Panc1 (cell line): ENCODE results near the gene RBM22.

Experiments used
- TF ChIP-seq, protein P1 (sequence below): fragments of 450-650 bp; IDR thresholded peaks from 2 replicates; pipeline ENCODE4 v1.5.1; 2017; ENCODE audit warnings: mild to moderate bottlenecking
- TF ChIP-seq, protein P2 (sequence below), 2 experiments: IDR thresholded peaks; 2 replicates each; pipeline ENCODE4 v1.6.1; 2011 to 2012; ENCODE audit warnings: low read depth in 2 of 2, control low read depth in 1 of 2, low read length in 1 of 2, mild to moderate bottlenecking in 1 of 2, moderate library complexity in 1 of 2; ENCODE audit not compliant: insufficient read depth in 1 of 2

DNA sequence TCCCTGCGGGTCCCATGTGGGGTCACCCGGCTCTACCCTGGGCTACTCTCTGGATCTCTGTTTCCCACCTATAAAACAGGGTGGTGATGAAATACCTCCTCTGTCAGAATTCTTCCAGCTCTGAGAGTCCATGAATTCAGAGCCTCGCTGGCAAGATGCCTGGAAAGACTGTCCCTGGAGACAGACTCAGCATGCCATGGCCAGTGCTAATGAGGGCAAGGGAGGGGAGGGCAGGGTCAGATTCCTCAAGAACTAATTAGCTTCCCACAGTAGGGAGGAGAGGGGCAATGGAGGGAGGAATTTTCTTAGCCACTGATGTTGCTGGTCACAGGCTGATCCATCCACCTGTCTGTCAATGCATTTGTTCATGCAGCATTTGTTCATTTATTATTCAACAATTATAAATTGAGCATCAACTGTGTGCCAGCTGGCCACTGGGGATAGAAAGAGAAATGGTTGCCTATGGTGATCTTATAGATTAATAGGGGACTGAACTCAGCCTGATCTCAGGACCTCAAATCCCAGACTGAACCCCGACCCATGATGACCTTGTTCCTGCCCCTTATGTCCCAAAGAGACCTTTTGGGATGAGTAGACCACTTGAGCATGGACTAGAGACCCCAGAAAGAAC lies 55.7 kb downstream of the RBM22 start:
- TF ChIP-seq, protein P1, sequence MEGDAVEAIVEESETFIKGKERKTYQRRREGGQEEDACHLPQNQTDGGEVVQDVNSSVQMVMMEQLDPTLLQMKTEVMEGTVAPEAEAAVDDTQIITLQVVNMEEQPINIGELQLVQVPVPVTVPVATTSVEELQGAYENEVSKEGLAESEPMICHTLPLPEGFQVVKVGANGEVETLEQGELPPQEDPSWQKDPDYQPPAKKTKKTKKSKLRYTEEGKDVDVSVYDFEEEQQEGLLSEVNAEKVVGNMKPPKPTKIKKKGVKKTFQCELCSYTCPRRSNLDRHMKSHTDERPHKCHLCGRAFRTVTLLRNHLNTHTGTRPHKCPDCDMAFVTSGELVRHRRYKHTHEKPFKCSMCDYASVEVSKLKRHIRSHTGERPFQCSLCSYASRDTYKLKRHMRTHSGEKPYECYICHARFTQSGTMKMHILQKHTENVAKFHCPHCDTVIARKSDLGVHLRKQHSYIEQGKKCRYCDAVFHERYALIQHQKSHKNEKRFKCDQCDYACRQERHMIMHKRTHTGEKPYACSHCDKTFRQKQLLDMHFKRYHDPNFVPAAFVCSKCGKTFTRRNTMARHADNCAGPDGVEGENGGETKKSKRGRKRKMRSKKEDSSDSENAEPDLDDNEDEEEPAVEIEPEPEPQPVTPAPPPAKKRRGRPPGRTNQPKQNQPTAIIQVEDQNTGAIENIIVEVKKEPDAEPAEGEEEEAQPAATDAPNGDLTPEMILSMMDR: no peak
- TF ChIP-seq, protein P2, sequence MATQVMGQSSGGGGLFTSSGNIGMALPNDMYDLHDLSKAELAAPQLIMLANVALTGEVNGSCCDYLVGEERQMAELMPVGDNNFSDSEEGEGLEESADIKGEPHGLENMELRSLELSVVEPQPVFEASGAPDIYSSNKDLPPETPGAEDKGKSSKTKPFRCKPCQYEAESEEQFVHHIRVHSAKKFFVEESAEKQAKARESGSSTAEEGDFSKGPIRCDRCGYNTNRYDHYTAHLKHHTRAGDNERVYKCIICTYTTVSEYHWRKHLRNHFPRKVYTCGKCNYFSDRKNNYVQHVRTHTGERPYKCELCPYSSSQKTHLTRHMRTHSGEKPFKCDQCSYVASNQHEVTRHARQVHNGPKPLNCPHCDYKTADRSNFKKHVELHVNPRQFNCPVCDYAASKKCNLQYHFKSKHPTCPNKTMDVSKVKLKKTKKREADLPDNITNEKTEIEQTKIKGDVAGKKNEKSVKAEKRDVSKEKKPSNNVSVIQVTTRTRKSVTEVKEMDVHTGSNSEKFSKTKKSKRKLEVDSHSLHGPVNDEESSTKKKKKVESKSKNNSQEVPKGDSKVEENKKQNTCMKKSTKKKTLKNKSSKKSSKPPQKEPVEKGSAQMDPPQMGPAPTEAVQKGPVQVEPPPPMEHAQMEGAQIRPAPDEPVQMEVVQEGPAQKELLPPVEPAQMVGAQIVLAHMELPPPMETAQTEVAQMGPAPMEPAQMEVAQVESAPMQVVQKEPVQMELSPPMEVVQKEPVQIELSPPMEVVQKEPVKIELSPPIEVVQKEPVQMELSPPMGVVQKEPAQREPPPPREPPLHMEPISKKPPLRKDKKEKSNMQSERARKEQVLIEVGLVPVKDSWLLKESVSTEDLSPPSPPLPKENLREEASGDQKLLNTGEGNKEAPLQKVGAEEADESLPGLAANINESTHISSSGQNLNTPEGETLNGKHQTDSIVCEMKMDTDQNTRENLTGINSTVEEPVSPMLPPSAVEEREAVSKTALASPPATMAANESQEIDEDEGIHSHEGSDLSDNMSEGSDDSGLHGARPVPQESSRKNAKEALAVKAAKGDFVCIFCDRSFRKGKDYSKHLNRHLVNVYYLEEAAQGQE (IDR thresholded peaks at IDR 0.05; ENCODE audit: insufficient read depth in 1 of 2, low read depth in 2 of 2, low read length in 1 of 2): no peak
